HCT116 (cell line): ENCODE data around the gene HS6ST1. TPM values are rescaled to one million over a fixed set of nuclear protein-coding genes. Genes with fewer than 3 reads are reported as not detected.

Experiments used
- ATAC-seq: fragments of 200-7000 bp; cut with Tn5 transposase; 2 replicates; pipeline ENCODE4 v1.9.1; 2020; ENCODE audit warnings: mild to moderate bottlenecking, moderate library complexity
- BruUV-seq: library from RNA; stranded (reverse); fragments of 400-500 nt; replicated peaks from 2 replicates; lab custom pipeline; 2021; lab: Mats Ljungman, UMichigan
- CTCF ChIA-PET: fragments of 300-600 bp; sonication (Branson Sonifier 250); formaldehyde crosslinking; loops from one replicate; lab custom pipeline; 2021; ENCODE audit warnings: antibody characterized with exemption; lab: Charles Lee
- POLR2A ChIA-PET: fragments of 300-600, 350-600 bp; sonication (Branson Sonifier 250); formaldehyde crosslinking; loops from one replicate; lab custom pipeline; 2021; ENCODE audit warnings: antibody characterized with exemption; lab: Charles Lee
- RAD21 ChIA-PET, 2 experiments: fragments of 300-600 bp; sonication (Branson Sonifier 250); formaldehyde crosslinking; loops; one replicate each; lab custom pipeline; 2023; ENCODE audit warnings: low total read pairs in 2 of 2; ENCODE audit not compliant: uncharacterized antibody in 2 of 2, unreplicated experiment in 2 of 2, low non-redundant PET in 1 of 2; lab: Charles Lee
- DNase-seq: peaks from one replicate; pipeline ENCODE4 v3.0.0-alpha.2; 2010; ENCODE audit warnings: low read depth, low spot score
- H2AFZ ChIP-seq: fragments of 200-600 bp; shearing (Covaris generic), sonication (generic); 2 replicates; pipeline ENCODE4 v1.6.1; 2017; ENCODE audit warnings: low read depth, mixed run types, mixed read lengths, antibody characterized with exemption, low read length; ENCODE audit not compliant: poor library complexity, severe bottlenecking
- H3K27ac ChIP-seq: 2 replicates; pipeline ENCODE4 v1.5.1; 2012; ENCODE audit warnings: low read depth, low read length
- H3K27me3 ChIP-seq: fragments of 200-600 bp; sonication (generic); 2 replicates; pipeline ENCODE4 v1.6.1; 2016; ENCODE audit warnings: mixed run types, low read length, mixed read lengths; ENCODE audit not compliant: insufficient read depth
- H3K36me3 ChIP-seq, 2 experiments: fragments of 200-500 bp in 1 of 2; fragments of 200-600 bp in 1 of 2; sonication (Bioruptor generic) in 1 of 2; sonication (generic) in 1 of 2; 2 replicates each; pipeline versions ENCODE4 v1.5.1 to v1.6.1; 2014 to 2016; ENCODE audit warnings: low read length in 2 of 2, inconsistent platforms in 1 of 2, mixed read lengths in 1 of 2, mixed run types in 1 of 2; ENCODE audit not compliant: insufficient read depth in 2 of 2, control insufficient read depth in 1 of 2
- H3K4me1 ChIP-seq, 2 experiments: fragments of 200-600 bp in 1 of 2; sonication (generic) in 1 of 2; 2 replicates each; pipeline versions ENCODE4 v1.5.1 to v1.6.1; 2012 to 2017; ENCODE audit warnings: low read length in 2 of 2, inconsistent platforms in 1 of 2, mild to moderate bottlenecking in 1 of 2, mixed read lengths in 1 of 2, mixed run types in 1 of 2, moderate library complexity in 1 of 2; ENCODE audit not compliant: insufficient read depth in 2 of 2, control insufficient read depth in 1 of 2
- H3K4me2 ChIP-seq: fragments of 200-600 bp; sonication (generic); 2 replicates; pipeline ENCODE4 v1.6.1; 2017; ENCODE audit warnings: mixed run types, low read length, mixed read lengths
- H3K4me3 ChIP-seq, 2 experiments: fragments of 200-600 bp in 1 of 2; sonication (generic) in 1 of 2; replicated peaks in 1 of 2; 2 replicates each; pipeline ENCODE4 v1.5.1; 2011 to 2016; ENCODE audit warnings: low read length in 2 of 2, control low read depth in 1 of 2, low read depth in 1 of 2, mild to moderate bottlenecking in 1 of 2, mixed read lengths in 1 of 2, mixed run types in 1 of 2
- H3K79me2 ChIP-seq: fragments of 200-600 bp; sonication (generic); 2 replicates; pipeline ENCODE4 v1.6.1; 2017; ENCODE audit warnings: mild to moderate bottlenecking, mixed run types, low read length, moderate library complexity, mixed read lengths; ENCODE audit not compliant: insufficient read depth
- H3K9ac ChIP-seq: fragments of 200-600 bp; sonication (generic); 2 replicates; pipeline ENCODE4 v1.6.1; 2016; ENCODE audit warnings: low read length, mixed read lengths
- H3K9me2 ChIP-seq: fragments of 200-600 bp; sonication (generic), shearing (Covaris generic); 2 replicates; pipeline ENCODE4 v1.6.1; 2017; ENCODE audit warnings: mixed run types, mild to moderate bottlenecking, moderate library complexity; ENCODE audit not compliant: insufficient read depth
- H3K9me3 ChIP-seq, 2 experiments: fragments of 200-500 bp in 1 of 2; fragments of 200-600 bp in 1 of 2; sonication (Bioruptor generic) in 1 of 2; sonication (generic) in 1 of 2; 2 replicates each; pipeline ENCODE4 v1.6.1; 2014 to 2017; ENCODE audit warnings: low read length in 2 of 2, mixed read lengths in 2 of 2, inconsistent platforms in 1 of 2, low read depth in 1 of 2, mild to moderate bottlenecking in 1 of 2, mixed run types in 1 of 2, moderate library complexity in 1 of 2; ENCODE audit not compliant: control insufficient read depth in 1 of 2, insufficient read depth in 1 of 2
- H4K20me1 ChIP-seq: fragments of 200-600 bp; sonication (generic), shearing (Covaris generic); 2 replicates; pipeline ENCODE4 v1.6.1; 2017; ENCODE audit warnings: mixed run types, mild to moderate bottlenecking, moderate library complexity; ENCODE audit not compliant: insufficient read depth
- ATF3 ChIP-seq: IDR thresholded peaks from 2 replicates; pipeline ENCODE4 v1.6.1; 2012
- CBX3 ChIP-seq: IDR thresholded peaks from 2 replicates; pipeline ENCODE4 v1.6.1; 2012; ENCODE audit warnings: low read depth
- CEBPB ChIP-seq: IDR thresholded peaks from 2 replicates; pipeline ENCODE4 v1.6.1; 2012; ENCODE audit warnings: low read depth
- ELF1 ChIP-seq: IDR thresholded peaks from 2 replicates; pipeline ENCODE4 v1.6.1; 2012; ENCODE audit warnings: low read depth, borderline replicate concordance
- EZH2phosphoT487 ChIP-seq: fragments of 200-600 bp; IDR thresholded peaks from 2 replicates; pipeline ENCODE4 v1.6.1; 2018; ENCODE audit warnings: antibody characterized with exemption, borderline replicate concordance
- FOSL1 ChIP-seq: IDR thresholded peaks from 2 replicates; pipeline ENCODE4 v1.6.1; 2012; ENCODE audit warnings: low read depth
- JUND ChIP-seq: IDR thresholded peaks from 2 replicates; pipeline ENCODE4 v1.6.1; 2012
- MAX ChIP-seq: IDR thresholded peaks from 2 replicates; pipeline ENCODE4 v1.6.1; 2012
- POLR2A ChIP-seq: IDR thresholded peaks from 2 replicates; pipeline ENCODE4 v1.7.0; 2011; ENCODE audit warnings: borderline replicate concordance; ENCODE audit not compliant: insufficient read depth, insufficient read length; ENCODE audit errors: extremely low read depth
- POLR2AphosphoS5 ChIP-seq: IDR thresholded peaks from 2 replicates; pipeline ENCODE4 v1.6.1; 2011; ENCODE audit warnings: mild to moderate bottlenecking, low read depth, low read length, moderate library complexity
- REST ChIP-seq: IDR thresholded peaks from 2 replicates; pipeline ENCODE4 v1.6.1; 2012; ENCODE audit warnings: low read depth
- TCF7L2 ChIP-seq: IDR thresholded peaks from 2 replicates; pipeline ENCODE4 v1.7.0; 2011; ENCODE audit warnings: borderline replicate concordance, inconsistent platforms; ENCODE audit not compliant: insufficient read depth, insufficient read length; ENCODE audit errors: extremely low read depth
- YY1 ChIP-seq: IDR thresholded peaks from 2 replicates; pipeline ENCODE4 v1.6.1; 2011; ENCODE audit warnings: low read length, low read depth, moderate library complexity, mild to moderate bottlenecking; ENCODE audit not compliant: insufficient replicate concordance; ENCODE audit errors: extremely low read depth
- ZFX ChIP-seq: fragments of 450-650 bp; IDR thresholded peaks from 2 replicates; pipeline ENCODE4 v1.6.1; 2017
- ZNF274 ChIP-seq: fragments of 200-500 bp; sonication (Bioruptor generic); IDR thresholded peaks from 2 replicates; pipeline ENCODE4 v1.6.1; 2014; ENCODE audit warnings: mild to moderate bottlenecking, low read depth, low read length, inconsistent platforms
- intact Hi-C: fragments of 100-400 bp; cut with micrococcal nuclease; formaldehyde crosslinking; loops from 2 replicates; pipeline ENCODE4 v1.10.0; 2022
- total RNA-seq: library from RNA; stranded (reverse); gene quantifications from one replicate; pipeline ENCODE4 v1.2.1, GENCODE V29; 2021; ENCODE audit not compliant: unreplicated experiment
- TF ChIP-seq, protein P1 (sequence below), 3 experiments: fragments of 200-600 bp in 1 of 3; sonication (generic) in 1 of 3; IDR thresholded peaks in 2 of 3; conservative IDR thresholded peaks in 1 of 3; 2 replicates each; pipeline ENCODE4 v1.5.1; 2012 to 2017; ENCODE audit warnings: low read depth in 2 of 3, low read length in 2 of 3, antibody characterized with exemption in 1 of 3, borderline replicate concordance in 1 of 3, control low read depth in 1 of 3, mild to moderate bottlenecking in 1 of 3, mixed read lengths in 1 of 3, mixed run types in 1 of 3, moderate library complexity in 1 of 3; ENCODE audit not compliant: insufficient read depth in 1 of 3

The HS6ST1 gene
- total RNA-seq, 1 experiment from 2014 or later = 35.0 TPM

DNA sequence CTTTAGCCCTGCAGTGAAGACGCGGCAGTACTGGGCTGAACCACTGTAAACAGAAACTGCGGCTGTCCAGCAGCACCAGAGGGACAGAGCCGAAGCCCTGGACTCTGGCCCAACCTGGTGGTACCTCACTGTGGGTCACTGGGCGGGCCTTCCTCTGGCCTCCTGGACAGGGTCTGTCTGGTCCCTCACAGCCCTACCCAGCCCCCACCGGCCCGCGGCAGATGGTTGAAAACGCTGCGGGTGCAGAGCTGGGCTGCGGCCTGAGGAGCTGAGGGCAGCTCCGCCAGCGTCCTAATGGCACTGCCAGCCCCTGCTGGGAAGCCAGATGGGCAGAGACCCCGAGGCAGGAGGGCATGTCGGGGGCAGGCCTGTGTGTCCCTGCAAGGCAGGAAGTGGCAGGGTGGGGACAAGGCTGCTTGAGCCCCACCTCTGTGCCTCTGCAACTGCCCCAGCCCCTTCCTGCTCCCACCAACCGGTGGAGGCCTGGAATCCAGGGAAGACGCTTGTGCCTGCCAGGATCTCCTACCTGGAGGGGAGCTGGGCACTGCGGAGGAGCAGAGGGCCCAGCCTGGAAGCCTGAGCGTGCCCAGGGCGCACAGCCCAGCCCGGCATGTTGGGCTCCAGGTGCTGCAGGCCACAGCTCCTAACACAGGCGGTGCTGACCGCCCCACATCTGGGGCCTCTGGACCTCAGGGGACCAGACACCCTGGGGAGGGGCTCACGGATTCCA is 36.3 kb downstream of the HS6ST1 start:
- ChIA-PET POLR2A (no interaction called here), RAD21 (no interaction called here)
- Histone ChIP-seq H3K9me3 (no peaks in the 10 kb centered on the region), H3K79me2 (peaks cover 31% of the 10 kb centered on the region; the same call in 1 of the 2 replicates), H3K9ac (no peak overlapping the region), H3K36me3 (no peaks in the 10 kb centered on the region), H4K20me1 (no peaks in the 10 kb centered on the region), H3K4me3 (no peak overlapping the region), H2AFZ (no peak overlapping the region), H3K9me2 (no peaks in the 10 kb centered on the region), H3K27ac (no peak overlapping the region), H3K4me2 (no peak overlapping the region)
- intact Hi-C loops = no loop called here
- DNase-seq (no peak), ATAC-seq (no peak)
- no TSS peak for BruUV-seq
- TF ChIP-seq CEBPB = no peak
- no peak for TF ChIP-seq EZH2phosphoT487
- no peak for TF ChIP-seq MAX
- TF ChIP-seq, protein P1, sequence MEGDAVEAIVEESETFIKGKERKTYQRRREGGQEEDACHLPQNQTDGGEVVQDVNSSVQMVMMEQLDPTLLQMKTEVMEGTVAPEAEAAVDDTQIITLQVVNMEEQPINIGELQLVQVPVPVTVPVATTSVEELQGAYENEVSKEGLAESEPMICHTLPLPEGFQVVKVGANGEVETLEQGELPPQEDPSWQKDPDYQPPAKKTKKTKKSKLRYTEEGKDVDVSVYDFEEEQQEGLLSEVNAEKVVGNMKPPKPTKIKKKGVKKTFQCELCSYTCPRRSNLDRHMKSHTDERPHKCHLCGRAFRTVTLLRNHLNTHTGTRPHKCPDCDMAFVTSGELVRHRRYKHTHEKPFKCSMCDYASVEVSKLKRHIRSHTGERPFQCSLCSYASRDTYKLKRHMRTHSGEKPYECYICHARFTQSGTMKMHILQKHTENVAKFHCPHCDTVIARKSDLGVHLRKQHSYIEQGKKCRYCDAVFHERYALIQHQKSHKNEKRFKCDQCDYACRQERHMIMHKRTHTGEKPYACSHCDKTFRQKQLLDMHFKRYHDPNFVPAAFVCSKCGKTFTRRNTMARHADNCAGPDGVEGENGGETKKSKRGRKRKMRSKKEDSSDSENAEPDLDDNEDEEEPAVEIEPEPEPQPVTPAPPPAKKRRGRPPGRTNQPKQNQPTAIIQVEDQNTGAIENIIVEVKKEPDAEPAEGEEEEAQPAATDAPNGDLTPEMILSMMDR (IDR thresholded peaks at IDR 0.05 in 2 of 3, conservative IDR thresholded peaks at IDR 0.05 in 1 of 3; ENCODE audit: borderline replicate concordance in 1 of 3, insufficient read depth in 1 of 3, low read depth in 2 of 3, low read length in 2 of 3) = no peak
- no peak for TF ChIP-seq YY1
- no peak for TF ChIP-seq POLR2A
- no peak for TF ChIP-seq TCF7L2
- TF ChIP-seq POLR2AphosphoS5 = no peak
- no peak for TF ChIP-seq CBX3
- no peak for TF ChIP-seq ZFX
- no peak for TF ChIP-seq FOSL1
- TF ChIP-seq ZNF274 = no peak
- no peak for TF ChIP-seq ATF3
- TF ChIP-seq REST = no peak
- TF ChIP-seq ELF1 = no peak
- TF ChIP-seq JUND = no peak
- TF ChIP-seq, all 23 proteins: peak for 0
- CTCF ChIA-PET = no interaction called here
- H3K4me1 ChIP-seq = no peaks in the 10 kb centered on the region
- H3K27me3 ChIP-seq = no peaks in the 10 kb centered on the region
